Stimulated activated effector memory CD8-positive, alpha-beta T cell treated with anti-CD3 and anti-CD28 coated beads, Interleukin-12 subunit alpha, Interleukin-12 subunit beta, amount 100 ng/mL, for 72 hours (primary cell): ENCODE results near the gene ZNF485.
"Not testable (repeated sequence)": the region's sequence is repeated elsewhere in the genome, so short reads cannot be mapped to it uniquely, and the experiment has no call there.

Experiments
- ATAC-seq: fragments of 150-1000 bp; cut with Tn5 transposase; 2 replicates; pipeline ENCODE4 v1.10.0; 2021
- DNase-seq, 2 donors: peaks; one replicate each; pipeline ENCODE4 v3.0.0; 2021 to 2022; ENCODE audit warnings: low spot score in 2 of 2
- H3K27ac Mint-ChIP-seq: one replicate; pipeline ENCODE4 v1.8.0; 2022; ENCODE audit warnings: mild to moderate bottlenecking, mixed read lengths
- H3K36me3 Mint-ChIP-seq: one replicate; pipeline ENCODE4 v1.8.0; 2022; ENCODE audit warnings: mild to moderate bottlenecking, mixed read lengths
- H3K4me1 Mint-ChIP-seq: one replicate; pipeline ENCODE4 v1.8.0; 2022; ENCODE audit warnings: mixed read lengths
- H3K4me3 Mint-ChIP-seq: one replicate; pipeline ENCODE4 v1.8.0; 2022; ENCODE audit warnings: mild to moderate bottlenecking, mixed read lengths
- H3K9me3 Mint-ChIP-seq: one replicate; pipeline ENCODE4 v1.8.0; 2022; ENCODE audit warnings: mixed read lengths

Gene ZNF485

DNA sequence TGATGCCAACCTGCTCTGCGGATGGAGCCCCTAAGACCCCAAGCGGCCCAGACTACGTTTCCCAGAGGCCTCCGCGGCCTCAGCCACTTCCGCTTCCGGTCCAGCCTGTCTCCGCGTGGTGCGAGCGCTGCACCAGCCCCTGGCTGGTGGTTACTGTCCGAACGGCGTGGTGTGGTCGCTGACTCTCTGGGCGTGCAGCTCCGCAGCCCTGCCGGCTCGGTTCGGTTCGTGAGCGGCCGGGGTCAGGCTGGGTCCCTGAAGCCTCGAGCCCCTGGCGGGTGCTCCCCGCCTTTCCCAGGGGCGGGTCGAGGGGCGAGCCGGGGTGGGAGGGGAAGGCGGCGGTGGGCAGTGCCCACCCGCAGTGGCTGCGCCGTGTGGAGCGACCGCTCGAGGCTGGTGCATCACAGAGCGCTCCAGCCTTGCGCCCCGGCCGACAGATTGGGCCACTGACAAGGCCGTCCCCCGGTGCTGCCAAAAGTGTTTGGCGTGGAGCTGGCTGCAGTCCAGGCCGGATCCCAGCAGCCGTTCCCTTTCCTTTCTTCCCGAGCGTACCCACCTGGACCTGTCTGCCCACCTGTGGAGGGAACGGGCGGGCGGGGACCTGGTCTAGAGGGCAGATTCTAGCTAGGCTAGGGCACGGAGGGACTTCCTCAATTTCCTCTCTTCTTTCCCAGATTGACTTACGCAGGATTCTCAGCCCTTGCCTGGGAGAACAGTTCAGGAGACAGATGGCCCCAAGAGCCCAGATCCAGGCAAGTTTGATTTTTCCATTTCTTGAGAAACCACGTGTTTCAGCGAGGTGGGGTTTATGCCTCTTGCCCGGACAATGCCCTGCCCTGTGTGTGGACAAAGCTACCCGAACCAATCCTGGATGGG is at the start of gene ZNF485:
TSS of gene ZNF485 (plus strand) at position 116 of the 876 bp plus-strand sequence. CDS start at position 729, 613 bp downstream.
- peak; percentile 33 to 80 for DNase-seq
- Mint-ChIP-seq H3K36me3 (peaks cover 22% of the 10 kb centered on the region), H3K4me3 (peak within 1 kb of the TSS; percentile 73), H3K4me1 (peaks cover 34% of the 10 kb centered on the region), H3K27ac (peak within 1 kb of the TSS; percentile 88), H3K9me3 (peaks cover 4% of the 10 kb centered on the region)
- peak; percentile 94 for ATAC-seq

DNA sequence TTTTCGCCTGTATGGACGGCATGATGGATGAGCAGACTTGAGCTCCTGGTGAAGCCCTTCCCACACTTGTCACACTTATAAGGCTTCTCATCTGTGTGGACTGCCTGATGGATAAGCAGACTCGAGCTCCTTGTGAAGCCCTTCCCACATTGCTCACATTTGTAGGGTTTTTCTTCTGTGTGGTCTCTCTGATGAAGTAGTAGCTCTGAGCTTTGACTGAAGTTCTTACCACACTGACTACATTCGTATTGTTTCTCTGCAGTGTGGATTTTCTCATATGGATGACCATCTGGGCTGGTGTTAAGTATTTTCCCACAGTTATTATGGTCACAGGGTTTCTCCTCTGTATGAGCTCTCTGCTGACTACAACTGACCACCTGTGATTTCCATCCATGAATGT is 49.0 kb upstream of the ZNF485 start:
- Mint-ChIP-seq H3K4me3 (no peak overlapping the region), H3K4me1 (no peaks in the 10 kb centered on the region), H3K9me3 (peaks cover 24% of the 10 kb centered on the region), H3K27ac (no peak overlapping the region), H3K36me3 (no peaks in the 10 kb centered on the region)
- ATAC-seq (no peak), DNase-seq (no peak)

DNA sequence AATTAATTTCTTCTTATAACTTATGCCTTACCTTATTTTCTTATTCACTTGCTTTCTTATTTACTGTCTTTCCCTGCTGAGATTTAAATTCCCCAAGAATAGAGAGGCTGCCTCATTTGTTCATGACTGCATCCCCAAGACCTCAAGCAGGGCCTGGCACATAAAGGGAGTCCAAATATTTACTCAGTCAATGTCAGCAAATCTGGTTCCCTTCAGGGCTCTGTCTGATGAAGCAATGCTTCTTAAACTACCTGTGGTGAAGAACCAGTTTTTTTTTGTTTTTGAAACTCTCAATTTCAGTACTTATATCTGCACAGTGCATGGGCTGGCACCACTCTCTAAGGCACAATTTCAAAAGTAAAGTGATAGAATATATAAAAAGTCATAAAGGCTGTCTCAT is 36.6 kb upstream of the ZNF485 start:
- H3K9me3 Mint-ChIP-seq: peaks cover 3% of the 10 kb centered on the region

DNA sequence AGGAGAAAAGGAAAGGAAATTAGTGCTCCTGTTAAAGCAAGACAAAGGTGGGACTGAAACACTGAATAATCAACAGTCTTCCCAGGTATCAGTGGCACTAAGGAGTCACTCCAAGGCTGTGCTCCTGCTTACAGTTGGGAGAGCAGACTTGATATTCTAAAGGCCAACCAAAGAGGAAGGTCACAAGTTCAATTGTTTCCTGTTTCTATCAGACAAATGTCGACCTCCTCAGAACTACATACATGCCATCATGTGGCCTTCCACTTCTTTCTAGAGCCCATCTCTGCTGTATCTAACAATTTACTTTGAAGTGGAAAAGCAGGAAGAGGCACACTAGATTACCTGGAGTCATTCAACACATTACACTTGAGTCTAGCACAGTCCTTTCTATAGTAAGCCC is 35.3 kb upstream of the ZNF485 start:
- H3K27ac Mint-ChIP-seq: no peak overlapping the region
- peaks cover 6% of the 10 kb centered on the region for H3K36me3 Mint-ChIP-seq
- H3K4me3 Mint-ChIP-seq: no peak overlapping the region
- peaks cover 23% of the 10 kb centered on the region for H3K4me1 Mint-ChIP-seq
- peaks cover 8% of the 10 kb centered on the region for H3K9me3 Mint-ChIP-seq
- ATAC-seq (no peak), DNase-seq (no peak)

More for the DNA sequence above, 36.6 kb upstream of the ZNF485 start:
- Mint-ChIP-seq H3K36me3 (no peaks in the 10 kb centered on the region), H3K4me1 (peaks cover 10% of the 10 kb centered on the region), H3K4me3 (no peak overlapping the region), H3K27ac (no peak overlapping the region)
- ATAC-seq (no peak), DNase-seq (no peak)

DNA sequence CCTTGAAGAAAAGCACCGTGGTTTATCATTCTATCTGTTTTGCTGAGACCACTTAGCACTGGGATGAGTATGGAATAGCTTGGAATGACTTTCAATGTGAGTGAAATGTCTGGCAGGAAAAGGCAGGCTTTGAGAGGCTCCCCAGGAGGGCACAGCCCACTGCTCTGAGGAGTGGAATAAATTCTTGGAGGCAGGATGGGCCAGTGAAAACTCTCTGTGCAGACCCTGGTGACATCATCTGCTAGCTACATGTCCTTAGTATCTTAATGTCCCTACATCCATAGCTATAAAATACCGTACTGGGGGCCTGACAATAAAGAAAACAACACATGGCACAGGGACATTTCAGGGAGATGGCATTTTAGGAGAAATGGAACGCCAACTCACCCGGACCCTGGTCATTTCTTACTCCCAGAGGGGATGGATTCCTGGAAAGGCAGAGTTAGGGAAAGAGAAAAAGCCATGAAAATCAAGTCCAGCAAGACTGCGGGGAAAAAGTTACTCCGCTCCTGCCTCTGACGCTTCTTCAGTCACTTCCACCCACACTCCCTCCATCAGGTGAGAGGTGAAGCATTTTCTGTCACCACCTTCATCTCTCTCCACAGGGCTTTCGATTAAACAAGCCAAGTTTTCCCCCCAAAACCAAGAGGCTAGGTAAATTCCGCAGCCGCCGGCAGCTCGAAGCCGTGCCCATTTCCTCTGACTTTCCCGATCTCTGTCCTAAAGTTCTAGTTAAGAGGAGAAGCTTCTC is 32.8 kb upstream of the ZNF485 start:
- DNase-seq (no peak), ATAC-seq (no peak)
- H3K27ac Mint-ChIP-seq: no peak overlapping the region
- peaks cover 18% of the 10 kb centered on the region for H3K9me3 Mint-ChIP-seq
- peaks cover 32% of the 10 kb centered on the region for H3K4me1 Mint-ChIP-seq
- peaks cover 8% of the 10 kb centered on the region for H3K36me3 Mint-ChIP-seq
- peak overlapping the region; percentile 68 for H3K4me3 Mint-ChIP-seq

DNA sequence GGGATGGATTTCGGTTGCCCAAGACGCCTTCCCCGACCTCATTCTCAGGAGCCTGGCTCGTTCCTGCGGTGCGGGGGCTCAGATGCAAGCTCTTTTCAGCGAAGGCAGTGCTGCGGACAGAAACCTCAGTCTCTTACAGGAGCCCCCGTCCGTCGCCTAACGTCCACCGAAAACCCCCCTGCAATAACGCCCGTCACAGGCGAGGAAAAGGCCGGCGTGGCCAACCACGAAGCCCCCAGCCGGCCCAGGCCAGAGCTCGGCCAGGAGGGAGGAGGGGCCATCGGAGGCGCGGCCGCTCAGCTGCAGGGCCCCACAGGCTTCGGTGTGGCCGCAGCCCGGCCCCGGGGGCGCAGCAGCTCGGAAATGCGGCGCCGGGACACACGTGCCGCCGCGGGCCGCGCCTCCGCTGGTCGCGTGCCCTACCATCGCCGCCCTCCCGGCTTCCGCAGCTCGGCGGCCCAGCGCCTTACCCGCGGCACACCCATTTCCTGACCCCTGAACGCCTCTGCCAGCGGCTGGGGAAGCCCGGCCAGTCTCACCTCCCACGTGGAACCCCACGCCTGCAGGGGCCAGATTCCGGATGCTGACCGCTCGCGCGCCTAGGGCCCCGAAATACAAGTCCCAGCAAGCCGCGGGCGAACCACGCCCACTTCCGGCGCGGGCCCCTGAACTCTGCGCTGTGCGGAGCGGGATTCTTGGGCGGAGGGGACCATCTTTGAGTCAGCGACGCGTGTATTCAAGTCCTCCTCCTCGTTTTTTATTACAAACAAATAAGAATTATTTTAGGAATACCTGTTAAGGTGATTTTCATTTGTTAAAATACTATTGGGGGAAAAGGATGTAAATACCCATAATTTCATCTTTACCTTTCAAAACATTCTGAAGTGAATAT is 32.0 kb upstream of the ZNF485 start, which contains the start of gene ZNF239:
TSS of gene ZNF239 (minus strand) at position 616 of the 892 bp plus-strand sequence. CDS start 16,537 bp downstream, outside the sequence.
- Mint-ChIP-seq H3K4me3 (peak within 1 kb of the TSS; percentile 68), H3K36me3 (peaks cover 8% of the 10 kb centered on the region), H3K4me1 (peaks cover 32% of the 10 kb centered on the region), H3K9me3 (peaks cover 18% of the 10 kb centered on the region), H3K27ac (peak within 1 kb of the TSS; percentile 33)
- peak; percentile 91 for ATAC-seq
- peak; percentile 63 to 88 for DNase-seq

DNA sequence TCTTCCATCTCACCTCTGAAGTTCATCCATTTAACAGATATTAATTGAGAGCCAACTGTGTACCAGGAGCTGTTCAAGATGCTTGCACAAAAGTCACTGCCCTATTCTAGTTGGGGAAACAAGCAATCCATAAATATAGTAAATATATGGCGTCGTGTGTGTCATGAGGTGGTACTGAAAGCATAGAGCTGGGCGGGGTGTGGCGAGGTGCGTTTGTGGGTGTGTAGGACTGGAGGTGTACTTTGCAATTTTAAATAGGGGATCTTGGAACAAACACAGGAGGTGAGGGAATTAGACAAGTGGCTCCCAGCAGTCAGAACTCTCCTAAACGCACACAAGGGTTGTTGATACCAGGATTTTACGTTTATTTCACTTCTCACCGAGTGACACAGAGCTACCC is 31.3 kb upstream of the ZNF485 start:
- Mint-ChIP-seq H3K9me3 (peaks cover 18% of the 10 kb centered on the region), H3K27ac (peak overlapping the region; percentile 33), H3K4me3 (peak overlapping the region; percentile 68), H3K36me3 (peaks cover 8% of the 10 kb centered on the region), H3K4me1 (peaks cover 32% of the 10 kb centered on the region)
- ATAC-seq: no peak
- no peak for DNase-seq

DNA sequence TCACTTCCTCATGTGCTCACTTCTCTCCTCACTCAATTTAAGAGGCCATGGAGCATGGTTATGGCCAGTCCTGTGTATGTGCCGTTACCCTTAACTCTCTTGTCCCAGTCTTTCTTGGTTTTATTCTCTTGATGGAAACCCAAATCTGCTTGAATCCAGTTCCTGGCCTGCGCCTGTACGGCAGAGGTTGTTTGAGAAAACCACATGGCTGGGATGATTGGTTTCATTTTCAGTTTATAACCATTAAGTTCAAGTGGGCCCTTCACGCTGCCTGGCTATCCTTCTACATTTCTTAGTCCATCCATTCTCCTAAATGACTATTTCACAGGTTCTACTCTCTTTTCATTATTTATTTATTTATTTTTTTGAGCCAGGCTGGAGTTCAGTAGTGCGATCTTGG is 30.2 kb upstream of the ZNF485 start:
- no peak for DNase-seq
- ATAC-seq: no peak
- peak overlapping the region; percentile 70 for H3K27ac Mint-ChIP-seq
- peak overlapping the region; percentile 68 for H3K4me3 Mint-ChIP-seq
- H3K36me3 Mint-ChIP-seq: peaks cover 8% of the 10 kb centered on the region
- peaks cover 18% of the 10 kb centered on the region for H3K9me3 Mint-ChIP-seq
- peaks cover 32% of the 10 kb centered on the region for H3K4me1 Mint-ChIP-seq

DNA sequence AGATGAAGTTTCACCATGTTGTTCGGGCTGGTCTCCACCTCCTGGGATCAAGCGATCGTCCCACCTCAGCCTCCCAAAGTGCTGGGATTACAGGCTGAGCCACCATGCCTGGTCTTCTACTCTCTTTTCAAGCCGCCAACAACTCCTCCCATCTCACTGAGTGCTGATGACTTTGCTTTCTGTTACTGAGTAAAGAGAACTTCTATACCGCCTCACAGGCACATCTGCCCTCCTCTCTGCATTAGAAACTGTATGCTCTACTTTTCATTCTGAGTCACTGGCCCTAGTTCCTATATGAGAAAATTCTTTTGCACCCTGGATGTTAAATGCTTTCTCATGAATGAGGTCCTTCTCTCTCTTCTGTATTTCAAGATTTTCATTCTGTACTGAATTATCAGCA is 29.7 kb upstream of the ZNF485 start:
- H3K36me3 Mint-ChIP-seq: peaks cover 8% of the 10 kb centered on the region
- H3K9me3 Mint-ChIP-seq: peaks cover 18% of the 10 kb centered on the region
- peak overlapping the region; percentile 68 for H3K4me3 Mint-ChIP-seq
- peak; percentile 79 for ATAC-seq
- peaks cover 32% of the 10 kb centered on the region for H3K4me1 Mint-ChIP-seq
- no peak for DNase-seq
- H3K27ac Mint-ChIP-seq: peak overlapping the region; percentile 70

DNA sequence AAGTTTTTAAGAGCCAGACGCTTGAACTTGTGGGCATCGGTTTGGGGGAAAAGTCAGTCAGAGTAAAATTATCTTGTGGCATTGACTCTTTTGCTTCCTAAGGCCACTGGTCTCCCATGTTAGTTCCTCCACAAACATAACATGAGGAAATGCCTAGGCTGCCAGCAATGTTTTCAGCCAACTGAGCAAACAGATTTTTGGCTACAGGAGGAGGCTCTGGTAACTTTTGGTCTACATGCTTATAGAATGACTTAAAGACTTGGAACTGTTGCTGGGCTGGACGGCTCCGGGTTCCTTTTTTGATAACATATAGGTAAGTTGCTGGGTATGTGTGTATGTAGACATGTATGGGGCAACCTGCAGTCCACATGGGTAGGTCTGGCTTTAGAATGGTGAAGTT is 22.2 kb upstream of the ZNF485 start:
- no peaks in the 10 kb centered on the region for H3K36me3 Mint-ChIP-seq
- no peak overlapping the region for H3K27ac Mint-ChIP-seq
- DNase-seq (no peak), ATAC-seq (no peak)
- no peaks in the 10 kb centered on the region for H3K9me3 Mint-ChIP-seq
- no peaks in the 10 kb centered on the region for H3K4me1 Mint-ChIP-seq
- H3K4me3 Mint-ChIP-seq: no peak overlapping the region

DNA sequence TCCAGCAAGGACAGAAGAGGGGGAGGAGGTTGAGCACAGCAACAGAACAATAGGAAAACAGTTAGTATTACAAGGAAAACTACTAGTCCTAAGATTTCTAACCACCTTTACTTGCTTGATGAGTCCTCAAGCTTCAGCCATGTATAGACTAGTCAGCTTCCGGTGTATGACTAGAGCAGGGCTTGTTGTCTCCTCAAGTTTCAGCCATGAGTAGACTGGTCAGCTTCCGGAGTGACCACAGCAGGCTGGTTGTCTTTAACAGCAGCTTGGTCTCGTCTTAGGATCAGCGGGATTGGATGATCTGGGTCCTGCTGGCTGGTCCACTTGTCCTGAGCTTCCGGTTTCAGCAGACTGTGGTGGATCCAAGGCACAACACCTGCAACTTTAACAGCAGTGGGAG is 21.2 kb upstream of the ZNF485 start:
- ATAC-seq (no peak), DNase-seq (no peak)
- Mint-ChIP-seq H3K9me3 (no peaks in the 10 kb centered on the region), H3K36me3 (no peaks in the 10 kb centered on the region), H3K4me1 (no peaks in the 10 kb centered on the region), H3K4me3 (no peak overlapping the region), H3K27ac (no peak overlapping the region)

DNA sequence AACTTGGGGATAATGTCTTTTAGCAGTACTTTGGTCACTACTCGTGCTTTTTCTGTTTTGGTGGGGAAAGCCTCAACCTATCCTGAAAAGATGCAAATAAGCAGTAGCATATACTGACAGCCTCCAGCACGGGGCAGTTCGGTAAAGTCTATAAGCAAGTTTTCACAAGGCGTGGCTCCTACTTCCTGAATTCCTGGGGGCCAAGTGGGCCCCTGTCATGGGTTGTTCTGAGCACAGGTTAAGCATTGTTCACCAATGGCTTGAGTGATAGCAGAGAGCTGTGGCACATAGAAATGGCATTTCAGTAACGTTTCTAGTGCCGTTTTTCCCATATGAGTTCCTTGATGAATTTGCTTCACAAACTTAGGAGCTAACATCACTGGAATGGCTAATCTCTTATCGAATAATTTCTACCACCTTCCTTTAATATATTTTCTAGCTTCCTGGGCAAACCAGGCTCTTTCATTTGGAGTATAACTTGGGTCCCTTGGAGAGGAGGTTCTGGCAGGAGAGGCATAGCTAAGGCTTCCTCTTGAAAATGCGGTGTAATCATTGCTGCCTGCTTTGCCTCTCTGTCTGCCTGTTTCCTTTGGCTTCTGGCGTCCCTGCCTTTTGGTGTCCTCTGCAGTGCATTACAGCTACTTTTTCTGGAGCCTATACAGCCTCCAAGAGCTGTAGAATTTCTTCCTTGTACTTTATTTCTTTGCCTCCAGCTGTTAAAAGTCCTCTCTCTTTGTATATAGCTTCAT is 20.1 kb upstream of the ZNF485 start:
- Mint-ChIP-seq H3K36me3 (no peaks in the 10 kb centered on the region), H3K27ac (no peak overlapping the region), H3K4me1 (no peaks in the 10 kb centered on the region), H3K4me3 (no peak overlapping the region), H3K9me3 (no peaks in the 10 kb centered on the region)
- no peak for ATAC-seq
- DNase-seq: no peak

DNA sequence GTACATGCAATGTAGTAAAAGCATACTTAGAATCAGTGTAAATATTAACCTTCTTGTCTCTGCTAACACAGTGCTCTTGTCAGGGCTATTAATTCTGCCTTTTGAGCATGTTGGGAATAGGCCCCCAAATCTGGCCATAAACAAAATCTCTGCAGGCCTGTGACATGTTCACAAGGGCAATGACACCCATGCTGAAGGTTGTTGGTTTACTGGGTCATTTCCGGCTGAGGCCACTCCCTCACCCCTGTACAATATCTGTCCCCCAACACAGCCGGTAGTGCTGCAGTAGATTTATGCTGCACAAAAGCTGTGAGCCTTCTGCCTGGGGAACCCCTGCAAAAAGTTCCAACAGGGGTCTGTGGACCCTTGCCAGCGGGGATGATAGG is 19.5 kb upstream of the ZNF485 start:
- H3K27ac Mint-ChIP-seq, ATAC-seq, H3K4me3 Mint-ChIP-seq: not testable (repeated sequence)

DNA sequence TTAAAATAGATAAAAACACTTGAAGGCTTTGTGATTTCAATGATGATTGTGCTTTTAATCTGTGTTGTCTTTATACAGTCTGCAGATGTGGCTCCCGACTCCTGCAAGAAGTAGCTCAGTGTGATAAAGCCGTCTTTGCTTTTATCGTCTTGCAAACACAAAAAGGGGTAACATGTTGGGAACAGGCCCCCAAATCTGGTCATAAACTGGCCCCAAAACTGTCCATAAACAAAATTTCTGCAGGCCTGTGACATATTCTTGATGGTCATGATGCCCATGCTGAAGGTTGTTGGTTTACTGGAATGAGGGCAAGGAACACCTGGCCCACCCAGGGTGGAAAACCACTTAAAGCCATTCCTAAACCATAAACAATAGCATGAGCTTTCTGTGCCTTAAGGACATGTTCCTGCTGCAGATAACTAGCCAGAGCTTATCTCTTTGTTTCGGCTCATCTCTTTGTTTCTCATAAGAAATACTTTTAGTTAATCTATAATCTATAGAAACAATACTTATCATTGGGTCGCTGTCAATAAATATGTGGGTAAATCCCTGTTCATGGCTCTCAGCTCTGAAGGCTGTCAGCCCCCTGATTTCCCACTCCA is 14.8 kb upstream of the ZNF485 start:
- DNase-seq: no peak
- ATAC-seq: no peak
- H3K36me3 Mint-ChIP-seq: no peaks in the 10 kb centered on the region
- no peak overlapping the region for H3K4me3 Mint-ChIP-seq
- peaks cover 26% of the 10 kb centered on the region for H3K4me1 Mint-ChIP-seq
- peaks cover 7% of the 10 kb centered on the region for H3K9me3 Mint-ChIP-seq
- H3K27ac Mint-ChIP-seq: no peak overlapping the region

More for the DNA sequence above, 19.5 kb upstream of the ZNF485 start:
- DNase-seq, H3K9me3 Mint-ChIP-seq, H3K4me1 Mint-ChIP-seq, H3K36me3 Mint-ChIP-seq: not testable (repeated sequence)
